Stimulated activated naive CD8-positive, alpha-beta T cell treated with anti-CD3 and anti-CD28 coated beads, Interleukin-15, Interleukin-2, amounts not matched to agents 100 ng/mL and 50 ng/mL, for 24 hours (primary cell): ENCODE results near the gene HPD.
"Not testable (repeated sequence)": the region's sequence is repeated elsewhere in the genome, so short reads cannot be mapped to it uniquely, and the experiment has no call there.

Source experiments
- H3K27ac Mint-ChIP-seq: one replicate; pipeline ENCODE4 v1.8.0; 2021; ENCODE audit warnings: mild to moderate bottlenecking, mixed read lengths
- H3K27me3 Mint-ChIP-seq: one replicate; pipeline ENCODE4 v1.8.0; 2021; ENCODE audit warnings: mixed read lengths
- H3K36me3 Mint-ChIP-seq: one replicate; pipeline ENCODE4 v1.8.0; 2021; ENCODE audit warnings: low read depth, mixed read lengths
- H3K4me1 Mint-ChIP-seq: one replicate; pipeline ENCODE4 v1.8.0; 2021; ENCODE audit warnings: low read depth, mixed read lengths
- H3K4me3 Mint-ChIP-seq: one replicate; pipeline ENCODE4 v1.8.0; 2021; ENCODE audit warnings: mild to moderate bottlenecking, mixed read lengths
- H3K9me3 Mint-ChIP-seq: one replicate; pipeline ENCODE4 v1.8.0; 2021; ENCODE audit warnings: mixed read lengths

The HPD gene

GRCh38 chr12:121858662-121859572 is at the start of gene HPD:
HPD (minus strand) TSS chr12:121858859; CDS start chr12:121858823, 36 bp downstream.
- peaks cover 4% of the 10 kb centered on the region for H3K4me1 Mint-ChIP-seq

GRCh38 chr12:121905746-121906145 is 47.1 kb upstream of the HPD start:
- no peak overlapping the region for H3K4me3 Mint-ChIP-seq
- no peaks in the 10 kb centered on the region for H3K27me3 Mint-ChIP-seq
- H3K4me1 Mint-ChIP-seq, result peaks cover 7% of the 10 kb centered on the region
- H3K9me3 Mint-ChIP-seq, result no peaks in the 10 kb centered on the region
- H3K36me3 Mint-ChIP-seq, result peaks cover 51% of the 10 kb centered on the region
- no peak overlapping the region for H3K27ac Mint-ChIP-seq

More at GRCh38 chr12:121858662-121859572, at the start of gene HPD:
- no peak within 1 kb of the TSS for H3K27ac Mint-ChIP-seq
- H3K9me3 Mint-ChIP-seq, result no peaks in the 10 kb centered on the region
- no peaks in the 10 kb centered on the region for H3K27me3 Mint-ChIP-seq
- no peak within 1 kb of the TSS for H3K4me3 Mint-ChIP-seq
- H3K36me3 Mint-ChIP-seq, result no peaks in the 10 kb centered on the region

- no peaks in the 10 kb centered on the region for H3K9me3 Mint-ChIP-seq
- no peaks in the 10 kb centered on the region for H3K27me3 Mint-ChIP-seq
- no peak overlapping the region for H3K27ac Mint-ChIP-seq
- H3K4me3 Mint-ChIP-seq, result no peak overlapping the region
- H3K36me3 Mint-ChIP-seq, result peaks cover 46% of the 10 kb centered on the region
- no peaks in the 10 kb centered on the region for H3K4me1 Mint-ChIP-seq
Measured at GRCh38 chr12:121903202-121903601, 44.5 kb upstream of the HPD start.

DNA sequence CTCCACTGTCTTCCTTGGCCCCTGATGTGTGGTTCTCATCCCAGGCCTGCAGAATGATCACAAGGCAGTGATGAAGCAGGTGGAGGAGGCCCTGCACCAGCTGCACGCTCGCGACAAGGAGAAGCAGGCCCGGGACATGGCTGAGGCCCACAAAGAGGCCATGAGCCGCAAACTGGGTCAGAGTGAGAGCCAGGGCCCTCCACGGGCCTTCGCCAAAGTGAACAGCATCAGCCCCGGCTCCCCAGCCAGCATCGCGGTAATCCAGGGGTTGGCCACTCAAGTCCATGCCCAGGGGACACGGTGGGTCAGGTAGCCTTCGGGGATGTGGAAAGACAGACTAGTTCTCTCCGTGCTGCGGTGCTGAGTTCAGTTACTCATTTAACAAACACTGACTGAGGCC is 40.9 kb upstream of the HPD start:
- Mint-ChIP-seq H3K9me3 (no peaks in the 10 kb centered on the region), H3K36me3 (peaks cover 40% of the 10 kb centered on the region), H3K4me1 (peaks cover 1% of the 10 kb centered on the region), H3K27ac (no peak overlapping the region), H3K27me3 (no peaks in the 10 kb centered on the region), H3K4me3 (no peak overlapping the region)

DNA sequence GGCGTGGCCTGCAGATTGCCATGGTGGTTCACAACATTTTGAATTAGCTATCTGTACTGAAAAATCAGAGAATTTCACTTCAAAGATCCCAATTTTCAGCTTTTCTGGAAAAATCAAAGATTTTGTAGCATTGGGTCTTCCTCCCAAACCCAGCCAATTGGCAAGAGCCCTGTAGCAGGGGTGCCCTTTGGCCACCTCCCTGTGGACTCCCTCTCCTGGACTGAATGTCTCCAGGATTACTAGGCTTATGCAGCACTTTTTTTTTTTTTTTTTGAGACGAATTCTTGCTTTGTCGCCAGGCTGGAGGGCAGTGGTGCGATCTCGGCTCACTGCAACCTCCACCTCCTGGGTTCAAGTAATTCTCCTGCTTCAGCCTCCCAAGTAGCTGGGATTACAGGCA is 39.6 kb upstream of the HPD start:
- Mint-ChIP-seq H3K4me3 (no peak overlapping the region), H3K27me3 (no peaks in the 10 kb centered on the region), H3K4me1 (peaks cover 14% of the 10 kb centered on the region), H3K9me3 (no peaks in the 10 kb centered on the region), H3K36me3 (peaks cover 49% of the 10 kb centered on the region), H3K27ac (no peak overlapping the region)

- Mint-ChIP-seq H3K9me3 (no peaks in the 10 kb centered on the region), H3K4me1 (peaks cover 38% of the 10 kb centered on the region), H3K4me3 (no peak overlapping the region), H3K27me3 (no peaks in the 10 kb centered on the region), H3K27ac (no peak overlapping the region), H3K36me3 (peaks cover 31% of the 10 kb centered on the region)
Measured at GRCh38 chr12:121894633-121895032, 36.0 kb upstream of the HPD start.

DNA sequence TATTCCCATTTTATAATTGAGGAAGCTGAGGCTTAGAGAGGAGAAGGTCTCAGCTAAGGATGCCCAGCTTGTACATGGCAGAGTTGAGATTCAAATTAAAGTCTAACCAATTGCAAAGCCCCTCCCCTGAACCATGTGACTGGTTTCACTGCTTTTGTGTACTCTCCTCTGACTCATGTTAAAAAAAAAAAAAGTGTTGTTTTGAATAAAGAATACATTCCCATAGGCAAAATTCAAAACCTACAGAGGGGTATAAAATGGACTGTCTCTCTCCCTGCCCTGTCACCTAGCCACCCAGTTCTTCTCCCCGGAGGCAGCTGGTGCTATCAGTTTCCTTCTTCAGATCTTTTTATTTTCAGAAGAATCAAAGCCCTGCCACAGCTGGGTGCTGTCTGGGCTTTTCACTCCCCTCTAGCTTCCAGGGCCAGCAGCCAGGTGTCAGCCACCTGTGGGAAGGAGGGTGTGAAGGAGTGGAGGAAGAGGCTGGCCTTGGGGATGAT is 35.4 kb upstream of the HPD start:
- no peaks in the 10 kb centered on the region for H3K9me3 Mint-ChIP-seq
- peak overlapping the region; percentile 77 for H3K27ac Mint-ChIP-seq
- H3K36me3 Mint-ChIP-seq, result peaks cover 29% of the 10 kb centered on the region
- H3K4me3 Mint-ChIP-seq, result no peak overlapping the region
- H3K27me3 Mint-ChIP-seq, result no peaks in the 10 kb centered on the region
- peaks cover 45% of the 10 kb centered on the region for H3K4me1 Mint-ChIP-seq

GRCh38 chr12:121892673-121893561 is 34.3 kb upstream of the HPD start:
- Mint-ChIP-seq H3K4me1 (peaks cover 54% of the 10 kb centered on the region), H3K36me3 (peaks cover 29% of the 10 kb centered on the region), H3K27ac (peak overlapping the region; percentile 77), H3K9me3 (no peaks in the 10 kb centered on the region), H3K4me3 (no peak overlapping the region), H3K27me3 (no peaks in the 10 kb centered on the region)

DNA sequence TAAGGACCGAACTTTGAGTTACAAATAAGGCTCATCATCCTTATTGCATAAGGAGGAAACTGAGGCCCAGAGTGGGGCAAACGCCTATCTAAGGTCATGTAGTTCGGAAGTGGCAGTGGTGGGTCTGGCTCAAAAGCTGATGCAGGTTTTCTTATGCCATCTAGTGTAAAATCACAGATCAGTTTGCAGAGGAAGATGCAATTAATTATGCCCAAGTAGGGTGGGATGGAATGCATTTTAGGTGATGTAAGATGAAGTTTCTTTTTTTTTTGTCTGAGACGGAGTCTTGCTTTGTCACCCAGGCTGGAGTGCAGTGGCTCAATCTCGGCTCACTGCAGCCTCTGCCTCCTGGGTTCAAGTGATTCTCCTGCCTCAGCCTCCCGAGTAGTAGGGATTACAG is 31.0 kb upstream of the HPD start:
- peak overlapping the region; percentile 98 for H3K27ac Mint-ChIP-seq
- H3K27me3 Mint-ChIP-seq, H3K9me3 Mint-ChIP-seq: not testable (repeated sequence)
- peak overlapping the region; percentile 98 for H3K4me3 Mint-ChIP-seq
- H3K4me1 Mint-ChIP-seq, result peaks cover 58% of the 10 kb centered on the region
- peaks cover 19% of the 10 kb centered on the region for H3K36me3 Mint-ChIP-seq

GRCh38 chr12:121889274-121889624 is 30.6 kb upstream of the HPD start:
- peak overlapping the region; percentile 98 for H3K4me3 Mint-ChIP-seq
- H3K4me1 Mint-ChIP-seq, result peaks cover 54% of the 10 kb centered on the region
- H3K9me3 Mint-ChIP-seq, result no peaks in the 10 kb centered on the region
- H3K27ac Mint-ChIP-seq, result peak overlapping the region; percentile 98
- peaks cover 19% of the 10 kb centered on the region for H3K36me3 Mint-ChIP-seq
- H3K27me3 Mint-ChIP-seq, result no peaks in the 10 kb centered on the region

DNA sequence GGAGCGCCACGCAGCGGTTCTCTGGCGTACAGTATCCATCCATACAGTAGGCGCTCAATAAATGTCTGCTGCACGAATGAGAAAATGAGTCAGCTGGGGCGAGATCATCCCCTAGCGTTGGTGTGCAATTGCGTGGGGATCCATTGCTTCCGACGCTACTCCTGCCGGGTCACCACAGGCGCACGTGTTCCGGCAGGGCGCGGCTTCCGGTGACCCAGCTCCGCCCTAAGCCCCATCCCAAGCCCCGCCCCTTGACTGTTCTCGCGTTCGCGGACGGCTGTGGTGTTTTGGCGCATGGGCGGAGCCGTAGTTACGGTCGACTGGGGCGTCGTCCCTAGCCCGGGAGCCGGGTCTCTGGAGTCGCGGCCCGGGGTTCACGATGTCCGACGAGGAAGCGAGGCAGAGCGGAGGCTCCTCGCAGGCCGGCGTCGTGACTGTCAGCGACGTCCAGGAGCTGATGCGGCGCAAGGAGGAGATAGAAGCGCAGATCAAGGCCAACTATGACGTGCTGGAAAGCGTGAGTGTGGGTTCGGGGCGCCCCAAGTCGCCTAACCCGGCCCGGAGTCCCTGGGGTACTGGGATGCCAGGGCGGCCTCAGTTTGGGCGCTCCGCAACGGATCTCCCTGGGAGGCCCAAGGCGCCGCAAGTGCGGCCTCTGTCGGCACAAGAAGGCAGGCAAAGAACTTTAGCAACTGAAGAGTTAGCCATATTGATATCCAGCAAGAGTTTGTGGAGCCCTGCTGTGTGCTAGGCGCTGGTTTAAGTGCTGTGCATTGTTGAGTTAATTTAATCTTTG is 30.0 kb upstream of the HPD start, which contains the start of gene PSMD9:
Gene PSMD9 (plus strand): TSS at position 313 of the 796 bp plus-strand sequence. CDS start 67 bp downstream, at position 380.
- Mint-ChIP-seq H3K9me3 (no peaks in the 10 kb centered on the region), H3K27me3 (no peaks in the 10 kb centered on the region), H3K4me1 (peaks cover 49% of the 10 kb centered on the region), H3K36me3 (peaks cover 13% of the 10 kb centered on the region), H3K27ac (peak within 1 kb of the TSS; percentile 98), H3K4me3 (peak within 1 kb of the TSS; percentile 98)

DNA sequence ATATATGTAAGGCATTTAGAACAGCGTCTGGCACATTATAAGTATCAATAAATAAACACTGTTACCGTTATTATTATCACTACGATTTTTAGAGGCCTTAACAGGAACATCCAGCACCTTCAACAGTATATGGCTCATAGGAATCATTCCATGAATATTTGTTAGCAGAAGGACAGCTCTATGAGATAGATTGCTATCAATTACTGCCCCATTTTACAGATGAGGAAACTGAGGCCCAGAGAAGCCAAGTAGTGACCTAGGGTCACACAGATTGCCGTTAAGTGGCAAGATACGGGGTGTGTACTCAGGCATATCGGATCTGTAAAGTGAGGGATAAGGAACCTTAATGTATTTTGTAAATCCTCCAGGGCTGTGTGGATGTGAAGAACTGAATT is 29.4 kb upstream of the HPD start:
- Mint-ChIP-seq H3K27me3 (no peaks in the 10 kb centered on the region), H3K4me1 (peaks cover 43% of the 10 kb centered on the region), H3K27ac (peak overlapping the region; percentile 98), H3K9me3 (no peaks in the 10 kb centered on the region), H3K4me3 (peak overlapping the region; percentile 98), H3K36me3 (peaks cover 10% of the 10 kb centered on the region)

DNA sequence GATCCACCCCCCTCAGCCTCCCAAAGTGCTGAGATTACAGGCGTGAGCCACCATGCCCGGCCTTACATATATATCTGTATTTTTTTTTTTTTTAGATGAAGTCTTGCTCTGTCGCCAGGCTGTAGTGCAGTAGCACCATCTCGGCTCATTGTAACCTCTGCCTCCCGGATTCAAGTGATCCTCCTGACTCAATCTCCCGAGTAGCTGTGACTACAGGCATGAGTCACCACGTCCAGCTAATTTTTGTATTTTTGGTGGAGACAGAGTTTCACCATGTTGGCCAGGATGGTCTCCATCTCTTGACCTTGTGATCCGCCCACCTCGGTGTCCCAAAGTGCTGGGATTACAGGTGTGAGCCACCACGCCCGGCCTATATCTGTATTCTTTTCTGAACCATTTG is 26.5 kb upstream of the HPD start:
- H3K4me1 Mint-ChIP-seq, result peaks cover 25% of the 10 kb centered on the region
- not testable (repeated sequence) for H3K36me3 Mint-ChIP-seq, H3K27me3 Mint-ChIP-seq, H3K27ac Mint-ChIP-seq, H3K4me3 Mint-ChIP-seq, H3K9me3 Mint-ChIP-seq

DNA sequence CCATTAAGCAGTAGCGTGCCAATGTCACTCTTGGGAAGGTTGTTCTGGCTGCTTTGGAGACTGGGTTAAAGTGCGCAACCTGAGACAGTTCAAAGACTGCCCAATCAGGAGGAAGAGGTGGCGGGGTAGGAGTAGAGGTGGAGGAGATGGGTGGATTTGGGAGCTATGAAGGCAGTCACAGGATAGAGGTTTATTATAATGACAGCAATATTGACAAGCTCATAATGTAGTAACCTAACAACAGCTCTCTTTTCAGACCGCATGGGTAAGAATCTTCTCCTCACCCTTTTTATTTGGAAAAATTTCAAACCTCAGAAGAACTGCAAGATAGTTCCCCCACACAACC is 24.6 kb upstream of the HPD start:
- Mint-ChIP-seq H3K4me3 (no peak overlapping the region), H3K27ac (no peak overlapping the region), H3K4me1 (peaks cover 9% of the 10 kb centered on the region), H3K36me3 (no peaks in the 10 kb centered on the region), H3K9me3 (no peaks in the 10 kb centered on the region), H3K27me3 (no peaks in the 10 kb centered on the region)
